Endodermal cell (in vitro differentiated cells): ENCODE results near the gene ROBO1. TPM values are rescaled to one million over a fixed set of nuclear protein-coding genes. Genes with fewer than 3 reads are reported as not detected.

Experiments
- DNase-seq: peaks from one replicate; pipeline ENCODE4 v3.0.0-alpha.2; 2017
- H3K27ac ChIP-seq: 2 replicates; pipeline ENCODE4 v1.5.1; 2013; ENCODE audit warnings: mild to moderate bottlenecking, low read depth, low read length, moderate library complexity
- H3K27me3 ChIP-seq: 2 replicates; pipeline ENCODE4 v1.6.1; 2013; ENCODE audit warnings: mild to moderate bottlenecking, low read length, moderate library complexity; ENCODE audit not compliant: insufficient read depth, control insufficient read depth, poor library complexity, severe bottlenecking
- H3K36me3 ChIP-seq: 2 replicates; pipeline ENCODE4 v1.7.0; 2013; ENCODE audit warnings: mild to moderate bottlenecking, low read length, moderate library complexity; ENCODE audit not compliant: control insufficient read depth, insufficient read depth
- H3K4me1 ChIP-seq: one replicate; pipeline ENCODE4 v1.7.0; 2013; ENCODE audit warnings: low read length; ENCODE audit not compliant: control insufficient read depth, insufficient read depth
- H3K4me3 ChIP-seq: 2 replicates; pipeline ENCODE4 v1.5.1; 2013; ENCODE audit warnings: mild to moderate bottlenecking, low read length, moderate library complexity
- H3K9ac ChIP-seq: 2 replicates; pipeline ENCODE4 v1.6.1; 2013; ENCODE audit warnings: mild to moderate bottlenecking, low read length, moderate library complexity; ENCODE audit not compliant: poor library complexity, severe bottlenecking; ENCODE audit errors: extremely low read depth
- H3K9me3 ChIP-seq: 2 replicates; pipeline ENCODE4 v1.6.1; 2013; ENCODE audit warnings: mild to moderate bottlenecking, low read length, moderate library complexity; ENCODE audit not compliant: control insufficient read depth
- H3K27ac Mint-ChIP-seq: 2 replicates; pipeline ENCODE4 v1.8.0; 2020; ENCODE audit warnings: mixed read lengths
- H3K27me3 Mint-ChIP-seq: 2 replicates; pipeline ENCODE4 v1.8.0; 2021; ENCODE audit warnings: mild to moderate bottlenecking, mixed read lengths; ENCODE audit not compliant: insufficient read depth
- H3K36me3 Mint-ChIP-seq: 2 replicates; pipeline ENCODE4 v1.8.0; 2020; ENCODE audit warnings: low read depth, mixed read lengths
- H3K4me1 Mint-ChIP-seq: 2 replicates; pipeline ENCODE4 v1.8.0; 2020; ENCODE audit warnings: mixed read lengths
- H3K4me3 Mint-ChIP-seq: 2 replicates; pipeline ENCODE4 v1.8.0; 2020; ENCODE audit warnings: mild to moderate bottlenecking, moderate library complexity, mixed read lengths
- H3K9me3 Mint-ChIP-seq: 2 replicates; pipeline ENCODE4 v1.8.0; 2020; ENCODE audit warnings: mild to moderate bottlenecking, mixed read lengths
- WGBS, 2 experiments: methylation state at CpG; one replicate each; pipeline versions ENCODE4 v1.1.5 to v1.1.7; 2013; ENCODE audit warnings: missing lambda C conversion rate in 2 of 2, mixed read lengths in 1 of 2; ENCODE audit not compliant: insufficient coverage in 1 of 2, insufficient read length in 1 of 2; 5-methylcytosine and 5-hydroxymethylcytosine counted together
- total RNA-seq, 2 donors: library from RNA; stranded (reverse); fragmentation: NEBNext Ultra II Directional in 1 of 2; extraction: Animal tissue kit (Norgen Biotek cat#: 25700) in 1 of 2; gene quantifications; 2 replicates in 1 of 2; 3 replicates in 1 of 2; pipeline ENCODE4 v1.2.1, GENCODE V29; 2021
- TF ChIP-seq, protein P1 (sequence below): fragments of 200-600 bp; sonication (generic); conservative IDR thresholded peaks from 2 replicates; pipeline ENCODE4 v1.5.0; 2021; ENCODE audit warnings: antibody characterized with exemption, mild to moderate bottlenecking

ROBO1 gene
- total RNA-seq, 2 donors from 2014 or later, result 74.8 to 75.9 TPM

DNA sequence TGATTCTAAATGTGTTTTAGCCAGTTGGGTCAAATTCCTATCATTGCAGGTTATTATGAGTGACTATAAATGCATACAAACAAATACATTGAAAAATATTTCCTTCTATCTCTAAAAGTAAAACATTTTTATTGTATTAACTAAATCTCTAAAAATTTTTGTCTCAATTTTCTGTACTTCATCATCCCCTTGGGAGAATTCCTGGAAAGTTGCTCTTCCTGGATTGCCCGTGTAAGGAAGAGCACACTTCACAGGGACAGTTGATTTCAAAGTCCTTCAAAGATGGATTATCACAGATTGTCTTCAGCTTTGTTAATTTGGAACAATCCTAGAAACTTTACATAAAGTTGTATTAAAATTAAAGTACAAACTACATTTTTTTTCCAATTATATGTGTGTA, 595.6 kb downstream of the ROBO1 start:
- Mint-ChIP-seq H3K4me1 (peaks cover 20% of the 10 kb centered on the region), H3K9me3 (peaks cover 6% of the 10 kb centered on the region), H3K27me3 (no peaks in the 10 kb centered on the region), H3K27ac (no peak overlapping the region), H3K36me3 (peaks cover 1% of the 10 kb centered on the region), H3K4me3 (no peak overlapping the region)
- WGBS, 2 experiments, result 97 to 100% methylated on average over 1 of the region's 1 CpG
- no peaks in the 10 kb centered on the region for H3K9me3 ChIP-seq
- no peak for DNase-seq
- H3K4me1 ChIP-seq, result peaks cover 5% of the 10 kb centered on the region
- no peak overlapping the region for H3K4me3 ChIP-seq
- no peak overlapping the region for H3K9ac ChIP-seq
- H3K27me3 ChIP-seq, result no peaks in the 10 kb centered on the region
- TF ChIP-seq, protein P1, sequence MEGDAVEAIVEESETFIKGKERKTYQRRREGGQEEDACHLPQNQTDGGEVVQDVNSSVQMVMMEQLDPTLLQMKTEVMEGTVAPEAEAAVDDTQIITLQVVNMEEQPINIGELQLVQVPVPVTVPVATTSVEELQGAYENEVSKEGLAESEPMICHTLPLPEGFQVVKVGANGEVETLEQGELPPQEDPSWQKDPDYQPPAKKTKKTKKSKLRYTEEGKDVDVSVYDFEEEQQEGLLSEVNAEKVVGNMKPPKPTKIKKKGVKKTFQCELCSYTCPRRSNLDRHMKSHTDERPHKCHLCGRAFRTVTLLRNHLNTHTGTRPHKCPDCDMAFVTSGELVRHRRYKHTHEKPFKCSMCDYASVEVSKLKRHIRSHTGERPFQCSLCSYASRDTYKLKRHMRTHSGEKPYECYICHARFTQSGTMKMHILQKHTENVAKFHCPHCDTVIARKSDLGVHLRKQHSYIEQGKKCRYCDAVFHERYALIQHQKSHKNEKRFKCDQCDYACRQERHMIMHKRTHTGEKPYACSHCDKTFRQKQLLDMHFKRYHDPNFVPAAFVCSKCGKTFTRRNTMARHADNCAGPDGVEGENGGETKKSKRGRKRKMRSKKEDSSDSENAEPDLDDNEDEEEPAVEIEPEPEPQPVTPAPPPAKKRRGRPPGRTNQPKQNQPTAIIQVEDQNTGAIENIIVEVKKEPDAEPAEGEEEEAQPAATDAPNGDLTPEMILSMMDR, result no peak
- no peaks in the 10 kb centered on the region for H3K36me3 ChIP-seq
- H3K27ac ChIP-seq, result no peak overlapping the region

DNA sequence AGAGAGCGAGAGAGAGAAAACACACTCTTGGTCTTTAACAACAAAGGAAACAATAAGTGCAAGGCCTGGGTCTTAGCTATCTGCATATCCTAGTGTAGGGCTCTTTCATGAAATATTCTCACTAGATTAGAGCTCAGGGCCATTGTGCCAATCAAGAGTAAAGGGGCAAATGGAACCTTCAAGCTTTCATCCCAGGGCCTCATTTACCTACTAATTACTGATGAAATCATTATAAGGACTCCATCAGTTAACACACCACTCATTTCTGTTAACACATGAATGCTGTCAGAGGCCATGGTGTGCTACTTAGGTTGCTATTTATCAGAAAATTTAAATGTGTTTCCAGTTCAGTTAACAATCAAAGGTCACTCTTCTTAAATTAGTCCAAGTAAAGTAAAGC, 597.8 kb downstream of the ROBO1 start:
- no peak for DNase-seq

DNA sequence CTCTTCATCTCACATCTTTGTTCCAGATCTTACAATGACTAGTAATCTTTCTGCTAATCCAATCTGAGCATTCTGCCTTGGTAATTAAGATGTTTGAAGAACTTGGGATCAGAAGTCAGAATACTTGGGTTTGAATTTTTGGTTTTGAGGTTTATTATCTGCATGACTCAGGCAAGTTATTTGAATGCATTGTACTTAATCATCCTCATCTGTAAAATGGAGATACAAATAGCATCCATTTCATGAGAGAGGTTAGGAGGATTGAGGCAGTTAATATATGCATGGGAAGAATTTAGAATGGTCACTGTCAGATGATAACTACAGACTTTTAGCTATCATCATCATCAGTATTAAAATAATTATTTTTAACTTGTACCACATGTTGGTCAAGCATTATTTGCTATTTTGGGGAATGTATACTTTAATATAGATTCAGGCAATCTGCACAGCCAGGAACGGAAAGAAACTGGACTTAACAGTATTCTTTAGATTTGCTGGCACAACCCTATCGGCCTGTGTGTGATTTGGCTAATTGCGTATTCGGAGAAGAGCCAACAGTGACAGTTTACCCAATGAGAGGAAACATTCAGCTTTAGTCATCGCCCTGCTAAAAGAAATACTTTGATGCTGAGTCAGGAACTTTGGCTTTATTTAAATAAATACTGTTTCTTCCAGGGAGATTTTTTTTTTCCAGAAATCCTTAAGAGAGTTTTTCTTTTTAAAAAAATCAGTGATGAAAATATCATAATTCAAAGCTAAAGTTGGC, 600.0 kb downstream of the ROBO1 start:
- Mint-ChIP-seq H3K9me3 (no peaks in the 10 kb centered on the region), H3K27ac (no peak overlapping the region), H3K4me1 (peaks cover 18% of the 10 kb centered on the region), H3K27me3 (no peaks in the 10 kb centered on the region), H3K4me3 (no peak overlapping the region), H3K36me3 (no peaks in the 10 kb centered on the region)
- TF ChIP-seq, protein P1, result no peak
- Histone ChIP-seq H3K27me3 (no peaks in the 10 kb centered on the region), H3K27ac (no peak overlapping the region), H3K4me3 (no peak overlapping the region), H3K36me3 (no peaks in the 10 kb centered on the region), H3K9me3 (no peaks in the 10 kb centered on the region), H3K4me1 (peaks cover 5% of the 10 kb centered on the region), H3K9ac (no peak overlapping the region)
- 84 to 85% methylated on average over 5 of the region's 5 CpGs for WGBS, 2 experiments
- no peak for DNase-seq

More for the DNA sequence above, 597.8 kb downstream of the ROBO1 start:
- Mint-ChIP-seq H3K9me3 (peaks cover 6% of the 10 kb centered on the region), H3K4me1 (peaks cover 18% of the 10 kb centered on the region), H3K36me3 (peaks cover 1% of the 10 kb centered on the region), H3K27me3 (no peaks in the 10 kb centered on the region), H3K27ac (peak overlapping the region; percentile 58), H3K4me3 (no peak overlapping the region)
- Histone ChIP-seq H3K36me3 (no peaks in the 10 kb centered on the region), H3K9ac (no peak overlapping the region), H3K27ac (no peak overlapping the region), H3K4me1 (peaks cover 5% of the 10 kb centered on the region), H3K4me3 (peak overlapping the region; percentile 47), H3K27me3 (no peaks in the 10 kb centered on the region), H3K9me3 (no peaks in the 10 kb centered on the region)
- whole genome bisulfite sequencing, 2 experiments, result 68 to 78% methylated on average over 1 of the region's 1 CpG
- TF ChIP-seq, protein P1, result no peak
